ENCODE data around the gene C20orf96. TPM values are rescaled to one million over a fixed set of nuclear protein-coding genes. Genes with fewer than 3 reads are reported as not detected.

Gene C20orf96
- total and polyA plus RNA-seq, 2 experiments from 2014 or later = 14.6 to 36.3 TPM

DNA sequence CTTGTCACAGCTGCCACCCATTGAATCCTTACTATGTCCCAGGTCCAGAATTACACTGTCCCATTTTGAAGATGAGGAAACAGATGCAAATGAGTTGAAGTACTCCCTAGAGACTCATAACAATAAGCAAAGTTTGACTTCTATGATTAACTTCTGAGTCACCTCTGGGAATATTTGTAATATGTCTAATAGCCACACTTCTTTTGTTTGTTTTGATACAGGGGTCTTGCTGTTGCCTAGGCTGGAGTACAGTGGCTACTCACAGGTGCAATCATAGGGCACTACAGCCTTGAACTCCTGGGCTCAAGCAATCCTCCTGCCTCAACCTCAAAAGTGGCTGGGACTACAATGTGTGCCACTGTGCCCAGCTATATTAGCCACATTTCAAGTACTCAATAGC is 23.4 kb upstream of the C20orf96 start:
- Mint-ChIP-seq H3K9me3 (no peaks in the 10 kb centered on the region), H3K27me3 (ENCODE audit: insufficient read depth, low read depth, poor library complexity) (peaks cover 5% of the 10 kb centered on the region), H3K4me3 (no peak overlapping the region), H3K4me1 (peaks cover 11% of the 10 kb centered on the region), H3K27ac (no peak overlapping the region), H3K36me3 (ENCODE audit: low read depth) (no peaks in the 10 kb centered on the region; the same call in 2 of the 3 replicates)
- H3K4me2 ChIP-seq = no peak overlapping the region
- no peaks in the 10 kb centered on the region for H3K9me2 ChIP-seq (ENCODE audit: insufficient read depth)
- H3K36me3 ChIP-seq (ENCODE audit: insufficient read depth) = no peaks in the 10 kb centered on the region
- H3K4me1 ChIP-seq (ENCODE audit: insufficient read depth) = peaks cover 12% of the 10 kb centered on the region
- no peak for DNase-seq (ENCODE audit: low spot score)
- no peaks in the 10 kb centered on the region for H3K27me3 ChIP-seq (ENCODE audit: insufficient read depth)
- TF ChIP-seq ZNF331 (CRISPR knock-in tag; IDR thresholded peaks at IDR 0.05; ENCODE audit: low read depth) (no peak), EZH2 (IDR thresholded peaks at IDR 0.05; ENCODE audit: low read depth, unreplicated experiment) (no peak), NANOG (IDR thresholded peaks at IDR 0.05; ENCODE audit: borderline replicate concordance) (no peak)
- no peak overlapping the region for H2AFZ ChIP-seq
- no peak overlapping the region for H3K4me3 ChIP-seq
- peaks cover 7% of the 10 kb centered on the region for H3F3A ChIP-seq (replicated peaks; ENCODE audit: low read depth)
- H3K27ac ChIP-seq (ENCODE audit: low read depth) = no peak overlapping the region
- H4K20me1 ChIP-seq (replicated peaks; ENCODE audit: insufficient read depth) = no peaks in the 10 kb centered on the region
- H3K79me2 ChIP-seq (replicated peaks; ENCODE audit: insufficient read depth) = no peaks in the 10 kb centered on the region
- no peak for ATAC-seq

DNA sequence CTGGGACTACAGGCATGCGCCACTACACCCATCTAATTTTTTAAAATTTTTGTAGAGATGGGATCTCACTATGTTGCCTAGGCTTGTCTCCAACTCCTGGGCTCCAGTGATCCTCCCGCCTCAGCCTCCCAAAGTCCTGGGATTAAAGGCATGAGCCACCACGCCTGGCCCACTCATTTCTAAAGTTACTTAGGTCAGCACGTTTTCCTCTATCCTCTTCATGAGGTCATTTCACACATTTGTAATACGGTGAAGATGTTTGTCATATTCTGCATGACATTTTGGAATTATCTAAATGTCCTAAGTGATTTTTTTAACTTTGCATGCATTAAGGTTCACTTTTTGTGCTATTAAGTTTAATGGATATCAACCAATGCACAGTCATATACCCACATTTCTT is 22.9 kb upstream of the C20orf96 start:
- no peak overlapping the region for H3K27ac ChIP-seq (ENCODE audit: low read depth)
- TF ChIP-seq NANOG (IDR thresholded peaks at IDR 0.05; ENCODE audit: borderline replicate concordance) = no peak
- TF ChIP-seq JUNB (IDR thresholded peaks at IDR 0.05; ENCODE audit: unreplicated experiment) = no peak
- TF ChIP-seq STAT1 (IDR thresholded peaks at IDR 0.05; ENCODE audit: unreplicated experiment) = no peak
- TF ChIP-seq, protein P1, sequence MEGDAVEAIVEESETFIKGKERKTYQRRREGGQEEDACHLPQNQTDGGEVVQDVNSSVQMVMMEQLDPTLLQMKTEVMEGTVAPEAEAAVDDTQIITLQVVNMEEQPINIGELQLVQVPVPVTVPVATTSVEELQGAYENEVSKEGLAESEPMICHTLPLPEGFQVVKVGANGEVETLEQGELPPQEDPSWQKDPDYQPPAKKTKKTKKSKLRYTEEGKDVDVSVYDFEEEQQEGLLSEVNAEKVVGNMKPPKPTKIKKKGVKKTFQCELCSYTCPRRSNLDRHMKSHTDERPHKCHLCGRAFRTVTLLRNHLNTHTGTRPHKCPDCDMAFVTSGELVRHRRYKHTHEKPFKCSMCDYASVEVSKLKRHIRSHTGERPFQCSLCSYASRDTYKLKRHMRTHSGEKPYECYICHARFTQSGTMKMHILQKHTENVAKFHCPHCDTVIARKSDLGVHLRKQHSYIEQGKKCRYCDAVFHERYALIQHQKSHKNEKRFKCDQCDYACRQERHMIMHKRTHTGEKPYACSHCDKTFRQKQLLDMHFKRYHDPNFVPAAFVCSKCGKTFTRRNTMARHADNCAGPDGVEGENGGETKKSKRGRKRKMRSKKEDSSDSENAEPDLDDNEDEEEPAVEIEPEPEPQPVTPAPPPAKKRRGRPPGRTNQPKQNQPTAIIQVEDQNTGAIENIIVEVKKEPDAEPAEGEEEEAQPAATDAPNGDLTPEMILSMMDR (conservative IDR thresholded peaks at IDR 0.05; ENCODE audit: low read depth in 2 of 2) = no peak
- TF ChIP-seq, protein P2, sequence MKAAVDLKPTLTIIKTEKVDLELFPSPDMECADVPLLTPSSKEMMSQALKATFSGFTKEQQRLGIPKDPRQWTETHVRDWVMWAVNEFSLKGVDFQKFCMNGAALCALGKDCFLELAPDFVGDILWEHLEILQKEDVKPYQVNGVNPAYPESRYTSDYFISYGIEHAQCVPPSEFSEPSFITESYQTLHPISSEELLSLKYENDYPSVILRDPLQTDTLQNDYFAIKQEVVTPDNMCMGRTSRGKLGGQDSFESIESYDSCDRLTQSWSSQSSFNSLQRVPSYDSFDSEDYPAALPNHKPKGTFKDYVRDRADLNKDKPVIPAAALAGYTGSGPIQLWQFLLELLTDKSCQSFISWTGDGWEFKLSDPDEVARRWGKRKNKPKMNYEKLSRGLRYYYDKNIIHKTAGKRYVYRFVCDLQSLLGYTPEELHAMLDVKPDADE (IDR thresholded peaks at IDR 0.05) = no peak
- TF ChIP-seq, protein P3, sequence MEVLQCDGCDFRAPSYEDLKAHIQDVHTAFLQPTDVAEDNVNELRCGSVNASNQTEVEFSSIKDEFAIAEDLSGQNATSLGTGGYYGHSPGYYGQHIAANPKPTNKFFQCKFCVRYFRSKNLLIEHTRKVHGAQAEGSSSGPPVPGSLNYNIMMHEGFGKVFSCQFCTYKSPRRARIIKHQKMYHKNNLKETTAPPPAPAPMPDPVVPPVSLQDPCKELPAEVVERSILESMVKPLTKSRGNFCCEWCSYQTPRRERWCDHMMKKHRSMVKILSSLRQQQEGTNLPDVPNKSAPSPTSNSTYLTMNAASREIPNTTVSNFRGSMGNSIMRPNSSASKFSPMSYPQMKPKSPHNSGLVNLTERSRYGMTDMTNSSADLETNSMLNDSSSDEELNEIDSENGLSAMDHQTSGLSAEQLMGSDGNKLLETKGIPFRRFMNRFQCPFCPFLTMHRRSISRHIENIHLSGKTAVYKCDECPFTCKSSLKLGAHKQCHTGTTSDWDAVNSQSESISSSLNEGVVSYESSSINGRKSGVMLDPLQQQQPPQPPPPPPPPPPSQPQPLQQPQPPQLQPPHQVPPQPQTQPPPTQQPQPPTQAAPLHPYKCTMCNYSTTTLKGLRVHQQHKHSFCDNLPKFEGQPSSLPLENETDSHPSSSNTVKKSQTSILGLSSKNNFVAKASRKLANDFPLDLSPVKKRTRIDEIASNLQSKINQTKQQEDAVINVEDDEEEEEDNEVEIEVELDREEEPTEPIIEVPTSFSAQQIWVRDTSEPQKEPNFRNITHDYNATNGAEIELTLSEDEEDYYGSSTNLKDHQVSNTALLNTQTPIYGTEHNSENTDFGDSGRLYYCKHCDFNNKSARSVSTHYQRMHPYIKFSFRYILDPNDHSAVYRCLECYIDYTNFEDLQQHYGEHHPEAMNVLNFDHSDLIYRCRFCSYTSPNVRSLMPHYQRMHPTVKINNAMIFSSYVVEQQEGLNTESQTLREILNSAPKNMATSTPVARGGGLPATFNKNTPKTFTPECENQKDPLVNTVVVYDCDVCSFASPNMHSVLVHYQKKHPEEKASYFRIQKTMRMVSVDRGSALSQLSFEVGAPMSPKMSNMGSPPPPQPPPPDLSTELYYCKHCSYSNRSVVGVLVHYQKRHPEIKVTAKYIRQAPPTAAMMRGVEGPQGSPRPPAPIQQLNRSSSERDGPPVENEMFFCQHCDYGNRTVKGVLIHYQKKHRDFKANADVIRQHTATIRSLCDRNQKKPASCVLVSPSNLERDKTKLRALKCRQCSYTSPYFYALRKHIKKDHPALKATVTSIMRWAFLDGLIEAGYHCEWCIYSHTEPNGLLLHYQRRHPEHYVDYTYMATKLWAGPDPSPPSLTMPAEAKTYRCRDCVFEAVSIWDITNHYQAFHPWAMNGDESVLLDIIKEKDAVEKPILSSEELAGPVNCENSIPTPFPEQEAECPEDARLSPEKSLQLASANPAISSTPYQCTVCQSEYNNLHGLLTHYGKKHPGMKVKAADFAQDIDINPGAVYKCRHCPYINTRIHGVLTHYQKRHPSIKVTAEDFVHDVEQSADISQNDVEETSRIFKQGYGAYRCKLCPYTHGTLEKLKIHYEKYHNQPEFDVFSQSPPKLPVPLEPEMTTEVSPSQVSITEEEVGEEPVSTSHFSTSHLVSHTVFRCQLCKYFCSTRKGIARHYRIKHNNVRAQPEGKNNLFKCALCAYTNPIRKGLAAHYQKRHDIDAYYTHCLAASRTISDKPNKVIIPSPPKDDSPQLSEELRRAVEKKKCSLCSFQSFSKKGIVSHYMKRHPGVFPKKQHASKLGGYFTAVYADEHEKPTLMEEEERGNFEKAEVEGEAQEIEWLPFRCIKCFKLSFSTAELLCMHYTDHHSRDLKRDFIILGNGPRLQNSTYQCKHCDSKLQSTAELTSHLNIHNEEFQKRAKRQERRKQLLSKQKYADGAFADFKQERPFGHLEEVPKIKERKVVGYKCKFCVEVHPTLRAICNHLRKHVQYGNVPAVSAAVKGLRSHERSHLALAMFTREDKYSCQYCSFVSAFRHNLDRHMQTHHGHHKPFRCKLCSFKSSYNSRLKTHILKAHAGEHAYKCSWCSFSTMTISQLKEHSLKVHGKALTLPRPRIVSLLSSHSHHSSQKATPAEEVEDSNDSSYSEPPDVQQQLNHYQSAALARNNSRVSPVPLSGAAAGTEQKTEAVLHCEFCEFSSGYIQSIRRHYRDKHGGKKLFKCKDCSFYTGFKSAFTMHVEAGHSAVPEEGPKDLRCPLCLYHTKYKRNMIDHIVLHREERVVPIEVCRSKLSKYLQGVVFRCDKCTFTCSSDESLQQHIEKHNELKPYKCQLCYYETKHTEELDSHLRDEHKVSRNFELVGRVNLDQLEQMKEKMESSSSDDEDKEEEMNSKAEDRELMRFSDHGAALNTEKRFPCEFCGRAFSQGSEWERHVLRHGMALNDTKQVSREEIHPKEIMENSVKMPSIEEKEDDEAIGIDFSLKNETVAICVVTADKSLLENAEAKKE (CRISPR knock-in tag; IDR thresholded peaks at IDR 0.05) = no peak
- no peaks in the 10 kb centered on the region for H3K79me2 ChIP-seq (replicated peaks; ENCODE audit: insufficient read depth)
- Mint-ChIP-seq H3K9me3 (no peaks in the 10 kb centered on the region), H3K4me3 (no peak overlapping the region), H3K27ac (no peak overlapping the region), H3K27me3 (ENCODE audit: insufficient read depth, low read depth, poor library complexity) (peaks cover 5% of the 10 kb centered on the region), H3K36me3 (ENCODE audit: low read depth) (no peaks in the 10 kb centered on the region; the same call in 2 of the 3 replicates), H3K4me1 (peaks cover 17% of the 10 kb centered on the region)
- H3K36me3 ChIP-seq (ENCODE audit: insufficient read depth) = no peaks in the 10 kb centered on the region
- no peak overlapping the region for H2AFZ ChIP-seq
- no peak overlapping the region for H3K4me2 ChIP-seq
- no peaks in the 10 kb centered on the region for H3K9me2 ChIP-seq (ENCODE audit: insufficient read depth)
- no peak overlapping the region for H3K4me3 ChIP-seq
- no peaks in the 10 kb centered on the region for H3K27me3 ChIP-seq (ENCODE audit: insufficient read depth)
- peaks cover 8% of the 10 kb centered on the region for H3F3A ChIP-seq (replicated peaks; ENCODE audit: low read depth)
- peaks cover 17% of the 10 kb centered on the region for H3K4me1 ChIP-seq (ENCODE audit: insufficient read depth)
- H4K20me1 ChIP-seq (replicated peaks; ENCODE audit: insufficient read depth) = no peaks in the 10 kb centered on the region
- ATAC-seq (no peak), DNase-seq (ENCODE audit: low spot score) (no peak)
